GM21723 (cell line): Measurements from ENCODE around the gene C6orf62.
A peak's percentile ranks its signal among the peaks of the same experiment; 100 is the strongest.
"Not testable (repeated sequence)": the region's sequence is repeated elsewhere in the genome, so short reads cannot be mapped to it uniquely, and the experiment has no call there.

Source experiments
- ATAC-seq: cut with Tn5 transposase; IDR thresholded peaks from one replicate; pipeline ENCODE4 v1.9.1; 2021; ENCODE audit warnings: mild to moderate bottlenecking, moderate library complexity; ENCODE audit not compliant: unreplicated experiment

Gene C6orf62

DNA sequence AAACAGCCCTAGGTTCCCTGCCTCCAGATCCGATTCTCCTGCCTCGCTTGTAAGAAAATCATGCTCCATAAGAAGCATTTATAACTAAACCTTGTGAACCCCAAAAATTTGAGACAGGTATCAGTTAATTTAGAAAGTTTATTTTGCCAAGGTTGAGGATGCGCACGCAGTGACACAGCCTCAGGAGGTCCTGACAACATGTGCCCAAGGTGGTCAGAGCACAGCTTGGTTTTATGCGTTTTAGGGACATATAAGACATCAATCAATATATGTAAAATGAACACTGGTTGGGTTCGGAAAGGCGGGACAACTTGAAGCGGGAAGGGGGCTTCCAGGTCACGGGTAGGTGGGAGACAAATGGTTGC is 50.0 kb downstream of the C6orf62 start:
- ATAC-seq: no peak

DNA sequence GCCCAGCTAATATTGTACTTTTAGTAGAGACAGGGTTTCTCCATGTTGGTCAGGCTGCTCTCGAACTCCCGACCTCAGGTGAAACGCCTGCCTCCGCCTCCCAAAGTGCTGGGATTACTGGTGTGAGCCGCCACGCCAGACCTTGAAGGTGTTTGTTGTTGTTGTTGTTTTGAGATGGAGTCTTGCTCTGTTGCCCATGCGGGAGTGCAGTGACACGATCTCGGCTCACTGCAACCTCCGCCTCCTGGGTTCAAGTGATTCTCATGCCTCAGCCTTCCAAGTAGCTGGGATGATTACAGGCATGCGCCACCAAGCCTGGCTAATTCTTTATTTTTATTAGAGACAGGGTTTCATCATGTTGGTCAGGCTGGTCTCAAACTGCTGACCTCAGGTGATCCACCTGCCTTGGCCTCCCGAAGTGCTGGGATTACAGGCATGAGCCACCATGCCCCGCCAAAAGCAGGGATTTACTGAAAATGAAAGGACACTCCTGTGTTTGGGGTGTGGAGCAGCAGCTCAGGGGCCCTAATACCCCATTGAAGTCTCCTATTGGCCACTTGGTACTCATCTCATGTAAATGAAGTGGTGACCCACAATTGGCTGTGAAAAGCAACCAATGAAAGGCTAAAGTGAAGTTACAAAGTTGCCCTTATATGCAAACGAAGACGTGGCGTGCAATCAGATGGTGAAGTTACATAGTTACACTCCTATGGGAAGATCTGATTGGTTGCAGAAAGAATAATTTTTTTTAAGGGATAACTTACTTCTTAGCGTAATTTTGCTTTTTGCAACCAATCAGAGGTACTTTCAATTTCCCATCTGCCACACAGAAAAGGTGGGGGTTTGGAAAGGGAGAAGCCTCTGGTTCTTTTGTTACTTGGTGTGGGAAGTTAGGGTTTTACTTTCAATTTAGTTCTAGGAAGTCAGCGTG is 50.6 kb downstream of the C6orf62 start:
- ATAC-seq: not testable (repeated sequence)

DNA sequence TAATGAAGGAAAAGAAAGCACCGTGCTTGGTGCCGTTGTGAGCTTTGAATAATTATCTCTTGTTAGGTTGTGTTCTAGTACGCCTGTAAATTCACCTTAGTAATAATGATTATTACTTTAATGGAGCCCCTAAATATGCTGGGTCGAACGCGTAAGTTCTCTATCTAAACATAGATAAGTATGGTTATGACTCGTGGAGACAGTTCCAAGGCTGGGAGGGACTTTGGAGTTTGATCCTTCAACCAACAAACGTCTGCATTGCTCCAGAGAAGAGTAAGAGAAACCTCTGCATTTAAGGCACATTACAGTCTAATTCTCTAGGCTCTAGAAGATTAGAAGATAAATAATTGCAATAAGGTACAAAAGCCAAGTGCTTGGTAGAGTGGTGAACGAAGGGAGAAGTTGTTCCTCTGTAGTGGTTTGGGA is 51.6 kb downstream of the C6orf62 start:
- peak; percentile 9 for ATAC-seq

DNA sequence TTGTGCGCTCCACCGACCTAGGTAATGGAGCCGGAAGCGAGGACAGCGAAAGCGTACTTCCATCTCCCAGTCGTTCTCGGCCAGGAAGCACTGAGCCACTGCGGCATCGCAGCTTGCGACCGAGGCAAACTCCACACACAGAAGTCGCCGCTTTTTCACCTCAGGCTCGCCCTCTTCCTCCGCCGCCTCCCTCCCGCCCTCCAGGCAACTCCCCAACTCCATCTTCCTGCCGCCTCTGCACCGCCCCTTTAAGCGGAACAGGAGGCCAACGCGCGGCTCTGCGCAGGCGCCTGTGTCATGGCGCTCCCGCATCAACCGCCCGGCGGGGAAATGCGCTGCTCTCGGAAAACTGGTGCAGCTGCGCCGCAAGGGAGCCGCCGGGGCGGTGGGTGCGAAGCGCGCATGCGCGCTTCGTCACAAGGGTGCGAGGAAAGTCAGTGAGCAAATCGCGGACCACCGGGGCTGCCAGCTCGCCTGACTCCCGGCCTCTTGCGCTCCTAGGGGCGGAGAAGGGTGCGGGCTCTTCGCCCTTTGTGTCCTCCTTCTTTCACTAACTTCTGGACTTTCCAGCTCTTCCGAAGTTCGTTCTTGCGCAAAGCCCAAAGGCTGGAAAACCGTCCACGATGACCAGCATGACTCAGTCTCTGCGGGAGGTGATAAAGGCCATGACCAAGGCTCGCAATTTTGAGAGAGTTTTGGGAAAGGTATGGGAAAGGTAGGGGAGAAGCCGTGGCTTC is 52.1 kb downstream of the C6orf62 start, which contains the start of the genes ACOT13 and TDP2:
TSS of gene ACOT13 (plus strand) at position 437 of the 737 bp plus-strand sequence. CDS start at position 624, 187 bp downstream.
TSS of gene TDP2 (minus strand) at position 259 of the 737 bp plus-strand sequence. CDS start at position 222, 37 bp downstream.
- peak; percentile 95 for ATAC-seq

DNA sequence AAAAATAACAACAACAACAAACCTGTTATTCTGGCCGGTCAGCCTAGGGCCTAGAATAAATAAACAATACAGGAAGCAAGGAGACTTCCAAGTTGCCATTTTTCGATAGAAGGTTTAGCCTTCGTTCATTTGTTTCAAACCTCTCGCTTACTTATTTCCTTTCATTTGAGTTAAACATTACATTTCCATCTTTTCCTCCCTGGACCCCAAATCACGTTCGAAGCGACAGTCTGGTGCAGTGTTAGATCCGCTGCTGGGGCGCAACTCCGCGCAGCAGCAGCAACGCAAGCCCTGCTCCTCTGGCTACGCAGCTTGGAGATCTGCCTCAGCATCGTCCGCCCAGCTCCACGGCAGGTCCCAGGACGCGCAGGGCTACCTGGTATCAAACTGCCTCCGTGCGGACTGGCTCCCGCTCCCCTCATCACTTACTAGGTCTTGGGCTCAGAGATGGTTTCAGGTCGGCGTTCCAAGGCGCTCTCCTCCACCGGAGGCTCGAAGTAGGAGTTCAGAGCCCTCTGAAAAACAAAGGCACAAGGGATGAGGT is 52.8 kb downstream of the C6orf62 start:
- ATAC-seq: peak; percentile 31

DNA sequence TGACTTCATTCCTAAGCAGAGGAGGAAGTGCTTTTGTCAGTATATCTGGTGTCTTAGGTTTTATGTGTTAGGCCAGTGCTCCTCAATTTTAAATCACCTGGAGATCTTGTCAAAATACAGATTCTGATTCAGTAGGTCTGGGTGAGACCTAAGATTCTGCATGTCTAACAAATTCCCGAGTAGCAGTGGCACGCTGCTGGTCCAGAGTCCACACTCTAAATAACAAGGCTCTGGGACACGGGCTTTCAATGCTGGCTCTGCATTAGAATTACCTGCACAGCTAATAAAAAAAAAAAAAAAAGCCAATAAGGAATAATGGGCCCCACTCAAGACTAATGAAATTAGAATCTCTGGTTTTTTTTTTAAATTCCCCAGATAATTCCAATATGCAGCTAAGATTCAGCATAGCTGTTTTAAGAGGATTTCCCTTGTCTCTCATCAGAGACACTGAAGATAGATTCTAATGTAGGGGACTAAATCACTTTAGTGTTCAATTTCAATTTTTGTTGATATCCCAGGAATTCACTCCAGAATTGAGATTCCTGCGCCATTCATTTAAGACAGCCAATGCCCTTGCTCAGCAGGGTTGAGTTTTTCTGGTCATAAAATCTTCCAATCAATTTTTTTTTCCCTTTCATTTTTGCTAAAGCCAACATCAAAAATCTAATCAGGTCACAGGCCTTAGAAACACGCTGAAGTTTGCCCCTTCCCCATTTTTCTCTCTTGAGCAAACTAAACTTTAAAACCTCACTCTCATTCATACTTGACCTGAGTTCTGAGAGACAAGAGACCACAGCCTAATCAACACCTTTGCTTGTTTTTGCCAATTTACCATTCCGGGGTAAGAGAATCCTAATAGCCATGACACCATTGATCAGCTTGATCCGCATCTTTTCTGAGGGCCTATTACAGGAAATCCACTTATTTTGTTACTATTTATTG is 54.6 kb downstream of the C6orf62 start:
- ATAC-seq: no peak

DNA sequence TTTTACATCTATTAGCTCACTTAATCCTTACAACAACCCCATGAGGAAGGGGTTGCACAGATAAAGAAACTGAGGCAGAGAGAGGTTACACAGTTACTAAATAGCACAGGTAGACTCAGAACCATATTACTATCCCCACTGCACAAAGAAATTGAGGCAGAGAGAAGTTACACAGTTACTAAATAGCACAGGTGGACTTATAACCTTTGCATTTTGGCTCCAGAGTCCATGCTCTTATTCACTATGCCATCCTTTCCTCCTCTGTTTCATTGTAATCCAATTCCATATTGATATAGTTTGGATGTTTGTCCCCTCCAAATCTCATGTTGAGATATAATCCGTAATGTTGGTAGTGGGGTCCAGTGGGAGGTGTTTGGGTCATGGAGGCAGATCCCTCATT is 55.8 kb downstream of the C6orf62 start:
- no peak for ATAC-seq

DNA sequence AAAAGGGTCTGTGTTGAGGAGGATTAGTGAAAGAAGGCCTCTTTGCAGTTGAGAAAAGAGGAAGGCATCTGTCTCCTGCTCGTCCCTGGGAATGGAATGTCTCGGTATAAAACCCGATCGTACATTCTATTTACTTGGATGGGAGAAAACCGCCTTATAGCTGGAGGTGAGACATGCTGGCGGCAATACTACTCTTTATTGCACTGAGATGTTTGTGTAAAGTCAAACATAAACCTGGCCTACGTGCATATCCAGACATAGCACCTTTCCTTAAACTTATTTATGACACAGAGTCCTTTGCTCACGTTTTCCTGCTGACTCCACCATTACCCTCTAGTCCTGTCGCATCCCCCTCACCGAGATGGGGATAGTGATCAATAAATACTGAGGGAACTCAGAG is 56.7 kb downstream of the C6orf62 start:
- ATAC-seq: no peak

DNA sequence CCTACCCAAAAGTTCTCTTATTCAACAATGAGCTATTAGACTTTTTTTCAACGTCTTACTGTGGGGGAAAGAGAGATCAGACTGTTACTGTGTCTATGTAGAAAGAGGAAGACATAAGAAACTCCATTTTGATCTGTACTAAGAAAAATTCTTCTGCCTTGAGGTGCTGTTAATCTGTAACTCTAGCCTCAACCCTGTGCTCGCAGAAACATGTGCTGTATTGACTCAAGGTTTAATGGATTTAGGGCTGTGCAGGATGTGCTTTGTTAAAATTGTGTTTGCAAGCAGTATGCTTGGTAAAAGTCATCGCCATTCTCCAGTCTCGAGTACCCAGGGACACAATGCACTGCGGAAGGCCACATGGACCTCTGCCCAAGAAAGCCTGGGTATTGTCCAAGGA is 57.2 kb downstream of the C6orf62 start:
- not testable (repeated sequence) for ATAC-seq

DNA sequence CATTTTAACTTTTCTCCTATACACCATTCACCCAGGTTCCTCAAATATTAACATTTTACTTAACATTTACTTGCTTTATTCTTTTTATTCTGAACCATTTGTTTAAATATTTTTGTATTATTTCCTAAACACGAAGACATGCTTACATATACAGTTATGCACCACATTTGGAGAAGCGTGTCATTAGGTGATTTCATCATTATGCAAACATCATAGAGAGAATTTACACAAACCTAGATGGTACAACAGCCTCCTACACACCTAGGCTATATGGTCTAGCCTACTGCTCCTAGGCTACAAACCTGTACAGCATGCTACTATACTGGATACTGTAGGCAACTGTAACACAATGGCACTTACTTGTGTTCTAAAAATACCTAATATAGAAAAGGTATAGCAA is 58.8 kb downstream of the C6orf62 start:
- no peak for ATAC-seq

DNA sequence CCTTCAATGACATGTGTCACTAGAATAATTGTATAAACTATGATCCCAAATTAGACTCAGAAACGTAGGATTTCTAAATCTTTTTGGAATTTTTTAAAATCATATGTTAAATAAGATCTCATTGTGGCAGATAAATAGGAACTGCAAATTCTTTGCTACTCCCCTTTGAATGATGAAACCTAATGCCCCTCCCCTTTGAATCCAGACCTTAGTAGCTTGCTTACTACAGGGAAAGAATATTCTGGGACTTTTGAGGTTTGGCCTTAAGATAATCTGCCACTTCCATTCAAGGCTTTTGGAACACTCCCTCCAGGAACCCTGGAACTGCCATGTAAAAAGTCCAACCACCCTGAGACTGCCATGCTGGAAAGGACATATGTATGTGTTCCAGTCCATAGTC is 59.4 kb downstream of the C6orf62 start:
- no peak for ATAC-seq

DNA sequence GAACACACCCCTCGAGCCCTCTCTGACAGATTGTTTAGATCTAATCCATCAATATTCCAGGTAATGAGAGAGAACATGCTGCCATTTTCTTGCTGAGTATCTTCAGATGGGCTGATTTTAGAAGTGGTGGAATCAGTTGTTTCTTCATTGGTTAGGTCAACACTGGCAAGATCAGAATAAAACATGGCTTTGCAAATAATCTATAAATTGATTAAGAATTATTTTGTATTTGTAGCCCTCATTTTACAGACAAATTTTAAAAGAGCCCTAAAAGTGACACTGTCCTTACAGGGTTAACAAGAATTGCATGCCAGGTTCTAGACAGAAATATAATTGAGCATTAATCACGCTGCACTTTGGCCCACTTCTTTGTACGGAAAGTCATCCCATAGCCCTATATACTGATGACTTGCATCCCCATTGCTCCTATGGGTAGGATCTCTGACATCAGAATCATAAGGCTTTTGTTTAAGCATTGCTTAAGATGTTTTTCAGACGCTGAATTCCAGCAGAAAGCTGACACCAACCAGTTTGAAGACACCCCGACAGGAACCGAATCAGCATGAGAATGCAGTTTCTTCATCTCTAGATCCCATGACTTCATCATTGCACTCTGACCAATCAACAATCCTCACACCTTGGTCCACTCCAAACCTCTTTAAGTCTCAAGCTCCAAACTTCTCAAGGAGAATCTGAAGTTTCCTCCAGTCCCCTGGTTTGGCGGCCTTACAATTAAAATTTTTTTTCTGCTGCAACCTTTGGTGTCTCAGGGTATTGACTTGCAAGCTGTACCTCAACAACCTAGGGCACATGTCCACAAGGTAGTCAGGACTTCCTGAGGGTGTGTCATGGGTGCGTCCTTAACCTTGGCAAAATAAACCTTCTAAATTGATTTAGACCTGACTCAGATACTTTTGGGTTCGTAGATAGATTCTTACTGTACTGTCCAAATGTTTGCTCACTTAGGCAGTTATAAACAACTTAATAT is 60.1 kb downstream of the C6orf62 start:
- no peak for ATAC-seq

DNA sequence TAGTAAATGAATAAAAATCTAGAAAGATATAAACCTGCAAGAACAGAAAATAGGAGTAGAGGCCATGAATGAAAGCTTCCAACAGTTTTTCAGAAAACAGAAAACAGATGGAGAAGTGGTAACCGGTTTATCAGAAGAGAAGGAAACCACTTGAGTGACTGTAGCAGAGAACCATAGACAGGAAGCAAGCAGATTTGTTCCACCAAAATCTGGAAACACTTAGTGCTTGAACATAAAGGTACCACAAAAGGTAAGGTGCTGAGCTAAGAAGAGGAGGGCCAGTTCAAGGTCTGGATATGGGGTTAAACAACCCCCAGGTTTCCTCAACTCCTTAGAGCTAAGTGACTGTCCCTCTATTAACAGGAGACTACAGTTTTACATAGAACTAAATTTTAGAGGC is 63.7 kb downstream of the C6orf62 start:
- no peak for ATAC-seq
